GM10248 (cell line): ENCODE data around the gene DOLPP1.
"Not testable (repeated sequence)": the region's sequence is repeated elsewhere in the genome, so short reads cannot be mapped to it uniquely, and the experiment has no call there.

ENCODE experiments used
- CTCF ChIA-PET: fragments of 300-600 bp; sonication (Branson Sonifier 250); formaldehyde crosslinking; extraction: SDS; loops from one replicate; lab custom pipeline; 2021; ENCODE audit warnings: antibody characterized with exemption; lab: Yijun Ruan, JAX
- POLR2A ChIA-PET: fragments of 350-650 bp; sonication (Branson Sonifier 250); formaldehyde crosslinking; extraction: SDS; loops from one replicate; lab custom pipeline; 2020; ENCODE audit warnings: antibody characterized with exemption; lab: Yijun Ruan, JAX
- DNase-seq: peaks from one replicate; pipeline ENCODE4 v3.0.0; 2012; ENCODE audit errors: extremely low spot score
- TF ChIP-seq, protein P1 (sequence below): IDR thresholded peaks from 2 replicates; pipeline ENCODE4 v1.5.1; 2012; ENCODE audit warnings: mild to moderate bottlenecking, low read depth; ENCODE audit errors: extremely low read depth, missing control alignments, control extremely low read depth

Gene DOLPP1

DNA sequence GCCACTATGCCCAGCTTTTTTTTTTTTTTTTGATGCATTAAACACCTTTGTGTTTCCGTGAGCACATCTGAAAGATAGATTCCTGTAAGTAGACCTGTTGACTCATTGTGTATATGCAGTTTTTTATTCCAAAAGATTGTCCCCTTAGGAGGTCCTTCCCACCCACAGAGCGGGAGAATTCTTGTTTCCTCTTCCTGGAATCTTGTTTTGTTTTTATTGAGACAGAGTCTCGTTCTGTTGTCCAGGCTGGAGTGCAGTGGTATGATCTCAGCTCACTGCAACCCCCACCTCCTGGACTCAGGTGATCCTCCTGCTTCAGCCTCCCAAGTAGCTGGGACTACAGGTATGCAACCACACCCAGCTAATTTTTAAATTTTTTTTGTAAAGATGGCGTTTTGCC is 37.9 kb downstream of the DOLPP1 start:
- no peak for DNase-seq
- CTCF ChIA-PET: interaction anchor here (5.8 kb wide), 1 partner anchor 12 kb away, joined by 44 read pairs; no protein-coding TSS in a partner anchor
- TF ChIP-seq, protein P1, sequence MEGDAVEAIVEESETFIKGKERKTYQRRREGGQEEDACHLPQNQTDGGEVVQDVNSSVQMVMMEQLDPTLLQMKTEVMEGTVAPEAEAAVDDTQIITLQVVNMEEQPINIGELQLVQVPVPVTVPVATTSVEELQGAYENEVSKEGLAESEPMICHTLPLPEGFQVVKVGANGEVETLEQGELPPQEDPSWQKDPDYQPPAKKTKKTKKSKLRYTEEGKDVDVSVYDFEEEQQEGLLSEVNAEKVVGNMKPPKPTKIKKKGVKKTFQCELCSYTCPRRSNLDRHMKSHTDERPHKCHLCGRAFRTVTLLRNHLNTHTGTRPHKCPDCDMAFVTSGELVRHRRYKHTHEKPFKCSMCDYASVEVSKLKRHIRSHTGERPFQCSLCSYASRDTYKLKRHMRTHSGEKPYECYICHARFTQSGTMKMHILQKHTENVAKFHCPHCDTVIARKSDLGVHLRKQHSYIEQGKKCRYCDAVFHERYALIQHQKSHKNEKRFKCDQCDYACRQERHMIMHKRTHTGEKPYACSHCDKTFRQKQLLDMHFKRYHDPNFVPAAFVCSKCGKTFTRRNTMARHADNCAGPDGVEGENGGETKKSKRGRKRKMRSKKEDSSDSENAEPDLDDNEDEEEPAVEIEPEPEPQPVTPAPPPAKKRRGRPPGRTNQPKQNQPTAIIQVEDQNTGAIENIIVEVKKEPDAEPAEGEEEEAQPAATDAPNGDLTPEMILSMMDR: no peak
- POLR2A ChIA-PET: interaction anchor here (0.5 to 0.6 kb wide), 2 partner anchors 395 to 565 kb away, joined by 3 to 4 read pairs; partner anchors contain the start of gene ZDHHC12

DNA sequence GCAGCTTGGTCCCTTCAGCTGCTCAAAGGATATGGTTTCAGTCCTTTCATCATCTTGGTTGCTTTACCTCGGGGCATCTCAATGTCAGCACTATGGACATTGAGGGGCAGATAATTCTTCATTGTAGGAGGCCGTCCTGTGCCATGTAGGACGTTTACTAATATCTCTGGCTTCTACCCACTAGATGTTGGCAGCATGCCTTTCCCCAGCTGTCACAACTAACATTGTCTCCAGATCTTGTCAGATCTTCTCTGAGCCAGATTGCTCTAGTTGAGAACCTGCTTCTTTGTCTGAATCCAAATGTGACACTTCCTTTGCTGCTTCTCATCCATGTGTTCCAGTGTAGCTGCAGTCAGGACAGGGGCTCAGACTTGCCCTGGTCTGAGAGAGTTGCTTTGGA is 40.6 kb downstream of the DOLPP1 start:
- no peak for DNase-seq
- ChIA-PET CTCF (interaction anchor here (1.1 to 5.8 kb wide), 5 partner anchors 9 to 490 kb away, joined by 3 to 44 read pairs (median 6); no protein-coding TSS in a partner anchor), POLR2A (no interaction called here)
- TF ChIP-seq, protein P1: no peak

DNA sequence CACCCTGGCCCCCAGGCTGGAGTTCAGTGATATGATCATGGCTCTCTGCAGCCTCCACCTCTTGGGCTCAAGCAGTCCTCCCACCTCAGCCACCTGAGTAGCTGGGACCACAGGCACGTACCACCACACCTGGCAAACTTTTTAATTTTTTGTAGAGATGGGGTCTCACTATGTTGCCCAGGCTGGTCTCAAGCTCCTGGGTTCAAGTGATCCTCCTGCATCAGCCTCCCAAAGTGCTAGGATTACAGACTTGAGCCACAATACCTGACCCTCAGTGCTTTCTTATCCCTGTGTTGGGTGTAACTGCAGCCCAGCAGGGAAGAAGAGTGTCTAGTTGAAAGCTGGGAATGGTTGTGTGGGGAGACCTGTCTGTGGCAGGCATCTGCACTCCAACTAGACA is 41.2 kb downstream of the DOLPP1 start:
- ChIA-PET POLR2A (no interaction called here), CTCF (interaction anchor here (1.1 to 5.8 kb wide), 6 partner anchors 9 to 489 kb away, joined by 3 to 44 read pairs (median 8); no protein-coding TSS in a partner anchor)
- DNase-seq: no peak
- TF ChIP-seq, protein P1: no peak

DNA sequence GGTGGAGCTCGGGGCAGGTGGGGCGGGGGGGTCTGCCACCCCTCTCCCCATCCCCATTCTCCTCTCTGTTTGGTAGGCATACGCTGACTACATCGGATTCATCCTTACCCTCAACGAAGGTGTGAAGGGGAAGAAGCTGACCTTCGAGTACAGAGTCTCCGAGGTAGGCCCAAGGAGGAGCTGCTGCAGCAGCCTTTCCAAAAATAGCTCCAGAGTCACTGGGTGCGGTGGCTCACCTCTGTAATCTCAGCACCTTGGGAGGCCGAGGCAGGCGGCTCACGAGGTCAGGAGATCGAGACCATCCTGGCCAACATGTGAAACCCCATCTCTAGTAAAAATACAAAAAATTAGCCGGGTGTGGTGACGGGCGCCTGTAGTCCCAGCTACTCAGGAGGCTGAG is 42.1 kb downstream of the DOLPP1 start:
- CTCF ChIA-PET: interaction anchor here (1.3 to 5.8 kb wide), 5 partner anchors 8 to 488 kb away, joined by 6 to 44 read pairs (median 8); no protein-coding TSS in a partner anchor
- DNase-seq, POLR2A ChIA-PET: not testable (repeated sequence)

DNA sequence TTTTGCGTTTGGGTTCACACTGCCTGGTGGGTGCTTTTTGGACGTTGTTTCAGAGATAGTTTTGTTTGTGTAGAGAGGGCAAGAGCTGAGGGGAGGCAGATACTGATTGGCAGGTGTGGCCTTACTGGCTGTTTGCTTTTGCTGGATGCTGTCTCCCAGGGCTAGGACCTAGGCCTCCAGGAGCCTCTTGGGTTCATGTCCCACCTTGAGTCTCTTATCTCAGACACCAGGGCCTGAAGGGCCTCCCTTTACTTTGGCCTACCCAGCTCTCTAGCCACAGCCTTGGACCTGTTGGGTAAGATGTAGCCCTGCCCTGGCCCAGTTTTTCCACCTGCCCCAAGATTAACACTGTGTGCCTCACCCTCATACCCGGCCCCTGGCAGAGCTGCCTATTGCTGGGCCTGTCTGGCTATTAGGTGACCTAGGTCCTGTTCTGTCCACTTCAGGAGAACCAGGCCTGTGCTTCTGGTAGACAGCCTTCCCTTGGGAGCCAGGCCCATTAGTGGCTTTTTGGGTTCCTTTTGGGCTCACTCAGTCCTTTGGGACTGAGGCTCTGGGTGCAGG is 43.7 kb downstream of the DOLPP1 start:
- TF ChIP-seq, protein P1: no peak
- DNase-seq: no peak
- ChIA-PET POLR2A (no interaction called here), CTCF (interaction anchor here (1.1 to 26.3 kb wide), 9 partner anchors 9 to 500 kb away, joined by 4 to 680 read pairs (median 6); partner anchors contain the start of gene IER5L)

DNA sequence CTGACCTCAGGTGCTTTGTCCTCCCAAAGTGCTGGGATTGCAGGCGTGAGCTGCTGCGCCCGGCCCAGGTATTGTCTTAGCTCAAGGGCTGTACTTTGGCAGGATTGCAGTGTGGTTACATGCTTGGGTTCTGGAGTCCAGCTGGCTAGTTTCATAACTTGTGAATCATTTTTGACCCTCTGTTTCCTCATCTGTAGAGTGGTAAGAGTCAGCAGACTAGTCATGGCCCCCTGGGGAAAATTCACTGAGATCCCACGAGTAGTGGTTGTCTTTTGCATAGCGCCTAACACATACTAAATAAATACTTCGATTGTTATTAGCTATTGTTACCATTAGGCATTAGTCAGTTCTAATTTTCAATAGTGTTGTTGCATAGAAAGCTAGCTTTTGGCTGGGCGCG is 44.6 kb downstream of the DOLPP1 start:
- POLR2A ChIA-PET: no interaction called here
- no peak for DNase-seq
- TF ChIP-seq, protein P1: no peak
- CTCF ChIA-PET: interaction anchor here (0.8 to 26.3 kb wide), 14 partner anchors 8 to 499 kb away, joined by 3 to 680 read pairs (median 5); partner anchors contain the start of genes IER5L and SH3GLB2

DNA sequence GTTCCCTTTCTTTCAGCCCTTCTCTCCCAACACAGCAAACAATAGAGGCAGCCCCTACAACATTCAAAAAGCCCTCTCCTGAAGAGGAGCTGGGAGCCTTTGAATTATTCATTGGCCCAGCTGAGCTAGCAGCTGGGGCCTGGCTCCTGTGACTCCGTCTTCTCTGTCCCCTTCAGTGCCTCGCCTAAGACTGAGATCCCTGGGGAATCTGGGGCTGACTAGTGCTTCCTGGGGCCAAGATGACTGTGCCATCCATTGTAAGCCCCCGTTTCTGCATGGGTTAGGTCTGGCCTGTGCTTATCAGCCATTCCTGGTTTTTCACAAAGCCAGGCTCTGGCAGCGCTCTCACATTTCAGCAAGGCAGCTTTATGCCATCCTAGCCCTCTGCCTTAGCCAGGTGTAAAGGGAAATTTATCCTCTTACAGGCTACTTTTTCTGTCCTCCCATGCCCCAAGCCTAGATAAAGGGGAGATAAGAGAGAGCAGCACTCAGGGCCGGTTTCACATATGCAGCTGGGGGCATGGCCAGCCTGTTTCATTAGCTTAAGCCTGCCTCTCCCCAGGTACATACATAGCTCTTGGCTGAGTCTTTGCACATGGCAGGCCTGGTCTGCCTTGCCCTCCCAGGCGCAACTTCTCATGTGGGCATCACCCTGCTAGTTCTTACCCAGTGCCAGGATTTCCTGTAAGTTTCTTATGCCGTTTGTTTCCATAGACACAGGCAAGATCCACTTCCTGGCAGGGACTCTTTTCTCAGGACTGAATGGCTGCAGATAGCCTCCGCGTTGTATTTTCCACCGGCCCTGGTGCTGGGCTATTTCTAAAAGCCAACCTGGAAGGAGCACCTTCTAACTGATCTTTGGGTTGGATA is 46.1 kb downstream of the DOLPP1 start:
- ChIA-PET POLR2A (no interaction called here), CTCF (interaction anchor here (0.9 to 26.3 kb wide), 6 partner anchors 12 to 611 kb away, joined by 3 to 680 read pairs (median 20); partner anchors contain the start of gene IER5L)
- no peak for DNase-seq
- TF ChIP-seq, protein P1: no peak
